Liver (tissue), 3 donors: ENCODE data around the gene PLCD3.

ENCODE experiments used
- TAF1 ChIP-seq: conservative IDR thresholded peaks from 2 replicates; pipeline ENCODE4 v1.6.1; 2016; ENCODE audit warnings: antibody characterized with exemption, mild to moderate bottlenecking
- TF ChIP-seq, protein P1 (sequence below): fragments of 150-350 bp; IDR thresholded peaks from 2 replicates; pipeline ENCODE4 v1.5.1; 2017; ENCODE audit warnings: improper control_type of control experiment, low read depth, low read length; ENCODE audit not compliant: missing input control
- TF ChIP-seq, protein P2 (sequence below): IDR thresholded peaks from 2 replicates; pipeline ENCODE4 v1.6.1; 2016; ENCODE audit warnings: antibody characterized with exemption, mild to moderate bottlenecking
- donor health status: healthy.
- donor health status: healthy.

DNA sequence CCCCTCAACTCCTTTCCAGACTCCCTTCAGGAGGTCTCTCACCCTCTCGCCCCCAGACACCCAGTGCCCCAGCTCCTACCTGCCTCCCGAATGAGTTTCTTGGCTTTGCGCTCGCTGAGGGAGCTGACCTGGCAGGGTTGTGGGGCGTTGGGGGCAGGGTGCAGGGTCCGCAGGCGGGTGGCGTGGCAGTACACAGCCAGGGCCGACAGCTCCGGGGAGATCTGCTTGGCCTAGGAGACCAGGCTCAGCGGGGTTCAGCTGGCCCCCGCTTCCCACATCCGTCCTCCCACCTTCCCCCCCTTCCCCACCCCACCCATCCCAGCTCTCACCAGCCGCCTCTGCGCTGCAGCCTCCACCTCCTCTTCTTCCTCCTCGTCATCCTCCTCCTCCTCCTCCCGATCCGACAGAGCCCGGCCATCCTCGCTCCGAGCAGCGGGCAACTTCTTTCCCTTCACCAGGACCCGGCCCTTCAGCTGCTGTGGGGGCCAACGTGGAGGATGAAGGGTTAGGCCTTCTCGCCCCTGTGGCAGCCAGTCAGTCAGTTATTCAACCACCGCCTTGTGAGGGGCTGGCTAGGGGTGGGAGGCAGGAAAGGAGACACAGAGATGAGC is 17.2 kb downstream of the PLCD3 start:
- TF ChIP-seq TAF1, result no peak
- TF ChIP-seq, protein P1, sequence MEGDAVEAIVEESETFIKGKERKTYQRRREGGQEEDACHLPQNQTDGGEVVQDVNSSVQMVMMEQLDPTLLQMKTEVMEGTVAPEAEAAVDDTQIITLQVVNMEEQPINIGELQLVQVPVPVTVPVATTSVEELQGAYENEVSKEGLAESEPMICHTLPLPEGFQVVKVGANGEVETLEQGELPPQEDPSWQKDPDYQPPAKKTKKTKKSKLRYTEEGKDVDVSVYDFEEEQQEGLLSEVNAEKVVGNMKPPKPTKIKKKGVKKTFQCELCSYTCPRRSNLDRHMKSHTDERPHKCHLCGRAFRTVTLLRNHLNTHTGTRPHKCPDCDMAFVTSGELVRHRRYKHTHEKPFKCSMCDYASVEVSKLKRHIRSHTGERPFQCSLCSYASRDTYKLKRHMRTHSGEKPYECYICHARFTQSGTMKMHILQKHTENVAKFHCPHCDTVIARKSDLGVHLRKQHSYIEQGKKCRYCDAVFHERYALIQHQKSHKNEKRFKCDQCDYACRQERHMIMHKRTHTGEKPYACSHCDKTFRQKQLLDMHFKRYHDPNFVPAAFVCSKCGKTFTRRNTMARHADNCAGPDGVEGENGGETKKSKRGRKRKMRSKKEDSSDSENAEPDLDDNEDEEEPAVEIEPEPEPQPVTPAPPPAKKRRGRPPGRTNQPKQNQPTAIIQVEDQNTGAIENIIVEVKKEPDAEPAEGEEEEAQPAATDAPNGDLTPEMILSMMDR, result no peak
- TF ChIP-seq, protein P2, sequence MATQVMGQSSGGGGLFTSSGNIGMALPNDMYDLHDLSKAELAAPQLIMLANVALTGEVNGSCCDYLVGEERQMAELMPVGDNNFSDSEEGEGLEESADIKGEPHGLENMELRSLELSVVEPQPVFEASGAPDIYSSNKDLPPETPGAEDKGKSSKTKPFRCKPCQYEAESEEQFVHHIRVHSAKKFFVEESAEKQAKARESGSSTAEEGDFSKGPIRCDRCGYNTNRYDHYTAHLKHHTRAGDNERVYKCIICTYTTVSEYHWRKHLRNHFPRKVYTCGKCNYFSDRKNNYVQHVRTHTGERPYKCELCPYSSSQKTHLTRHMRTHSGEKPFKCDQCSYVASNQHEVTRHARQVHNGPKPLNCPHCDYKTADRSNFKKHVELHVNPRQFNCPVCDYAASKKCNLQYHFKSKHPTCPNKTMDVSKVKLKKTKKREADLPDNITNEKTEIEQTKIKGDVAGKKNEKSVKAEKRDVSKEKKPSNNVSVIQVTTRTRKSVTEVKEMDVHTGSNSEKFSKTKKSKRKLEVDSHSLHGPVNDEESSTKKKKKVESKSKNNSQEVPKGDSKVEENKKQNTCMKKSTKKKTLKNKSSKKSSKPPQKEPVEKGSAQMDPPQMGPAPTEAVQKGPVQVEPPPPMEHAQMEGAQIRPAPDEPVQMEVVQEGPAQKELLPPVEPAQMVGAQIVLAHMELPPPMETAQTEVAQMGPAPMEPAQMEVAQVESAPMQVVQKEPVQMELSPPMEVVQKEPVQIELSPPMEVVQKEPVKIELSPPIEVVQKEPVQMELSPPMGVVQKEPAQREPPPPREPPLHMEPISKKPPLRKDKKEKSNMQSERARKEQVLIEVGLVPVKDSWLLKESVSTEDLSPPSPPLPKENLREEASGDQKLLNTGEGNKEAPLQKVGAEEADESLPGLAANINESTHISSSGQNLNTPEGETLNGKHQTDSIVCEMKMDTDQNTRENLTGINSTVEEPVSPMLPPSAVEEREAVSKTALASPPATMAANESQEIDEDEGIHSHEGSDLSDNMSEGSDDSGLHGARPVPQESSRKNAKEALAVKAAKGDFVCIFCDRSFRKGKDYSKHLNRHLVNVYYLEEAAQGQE, result no peak
